H9 (cell line): ENCODE results near the gene ASTN2. TPM values are rescaled to one million over a fixed set of nuclear protein-coding genes. Genes with fewer than 3 reads are reported as not detected.

ENCODE experiments used
- DNase-seq: peaks from one replicate; pipeline ENCODE4 v3.0.0-alpha.2; 2017
- H2AFZ ChIP-seq: one replicate; pipeline ENCODE4 v1.6.1; 2013; ENCODE audit warnings: mild to moderate bottlenecking, low read length, control low read depth, moderate library complexity
- H2AK5ac ChIP-seq: 2 replicates; pipeline ENCODE4 v1.6.1; 2013; ENCODE audit warnings: low read length, control low read depth, mixed read lengths; ENCODE audit not compliant: insufficient read length
- H2BK120ac ChIP-seq: one replicate; pipeline ENCODE4 v1.6.1; 2013; ENCODE audit warnings: low read depth, mild to moderate bottlenecking, low read length, control low read depth, inconsistent platforms; ENCODE audit not compliant: poor library complexity, severe bottlenecking
- H2BK12ac ChIP-seq: 2 replicates; pipeline ENCODE4 v1.6.1; 2013; ENCODE audit warnings: low read length, control low read depth, mixed read lengths, low read depth; ENCODE audit not compliant: insufficient read length
- H2BK15ac ChIP-seq: 2 replicates; pipeline ENCODE4 v1.6.1; 2013; ENCODE audit warnings: low read depth, low read length, control low read depth
- H2BK20ac ChIP-seq: one replicate; pipeline ENCODE4 v1.6.1; 2013; ENCODE audit warnings: low read depth, mild to moderate bottlenecking, low read length, control low read depth, inconsistent platforms; ENCODE audit not compliant: poor library complexity, severe bottlenecking
- H2BK5ac ChIP-seq: 2 replicates; pipeline ENCODE4 v1.6.1; 2013; ENCODE audit warnings: low read length, control low read depth, mixed read lengths; ENCODE audit not compliant: insufficient read length
- H3K14ac ChIP-seq: 2 replicates; pipeline ENCODE4 v1.6.1; 2013; ENCODE audit warnings: low read length, control low read depth; ENCODE audit not compliant: insufficient read depth
- H3K18ac ChIP-seq: 2 replicates; pipeline ENCODE4 v1.6.1; 2013; ENCODE audit warnings: low read depth, mild to moderate bottlenecking, mixed read lengths, low read length, control low read depth; ENCODE audit not compliant: insufficient read length
- H3K23ac ChIP-seq: 2 replicates; pipeline ENCODE4 v1.6.1; 2013; ENCODE audit warnings: low read length, control low read depth, mixed read lengths, low read depth; ENCODE audit not compliant: insufficient read length
- H3K23me2 ChIP-seq: 2 replicates; pipeline ENCODE4 v1.6.1; 2013; ENCODE audit warnings: low read depth, mild to moderate bottlenecking, mixed read lengths, low read length, control low read depth; ENCODE audit not compliant: insufficient read length, poor library complexity, severe bottlenecking
- H3K27ac ChIP-seq: 2 replicates; pipeline ENCODE4 v1.5.1; 2013; ENCODE audit warnings: low read length, control low read depth, mixed read lengths, low read depth; ENCODE audit not compliant: insufficient read length
- H3K27me3 ChIP-seq: 2 replicates; pipeline ENCODE4 v1.6.1; 2013; ENCODE audit warnings: low read length, control low read depth, inconsistent platforms; ENCODE audit not compliant: insufficient read depth
- H3K4ac ChIP-seq: 2 replicates; pipeline ENCODE4 v1.6.1; 2013; ENCODE audit warnings: low read depth, mild to moderate bottlenecking, control low read depth, inconsistent platforms, low read length, moderate library complexity
- H3K4me1 ChIP-seq: 2 replicates; pipeline ENCODE4 v1.6.1; 2013; ENCODE audit warnings: low read length, control low read depth, inconsistent platforms; ENCODE audit not compliant: insufficient read depth
- H3K4me2 ChIP-seq: 2 replicates; pipeline ENCODE4 v1.6.1; 2013; ENCODE audit warnings: low read length, control low read depth, mixed read lengths; ENCODE audit not compliant: insufficient read length, insufficient read depth
- H3K56ac ChIP-seq: 2 replicates; pipeline ENCODE4 v1.6.1; 2013; ENCODE audit warnings: low read depth, mild to moderate bottlenecking, mixed read lengths, low read length, control low read depth; ENCODE audit not compliant: insufficient read length
- H3K79me1 ChIP-seq: 2 replicates; pipeline ENCODE4 v1.6.1; 2013; ENCODE audit warnings: low read depth, mild to moderate bottlenecking, moderate library complexity, low read length, control low read depth, inconsistent platforms; ENCODE audit not compliant: insufficient read depth, poor library complexity, severe bottlenecking
- H3K79me2 ChIP-seq: 2 replicates; pipeline ENCODE4 v1.6.1; 2013; ENCODE audit warnings: low read length, control low read depth, inconsistent platforms; ENCODE audit not compliant: insufficient read depth
- H3K9ac ChIP-seq: 2 replicates; pipeline ENCODE4 v1.6.1; 2013; ENCODE audit warnings: low read length, control low read depth, mixed read lengths; ENCODE audit not compliant: insufficient read length; ENCODE audit errors: extremely low read depth
- H3K9me3 ChIP-seq: one replicate; pipeline ENCODE4 v1.6.1; 2013; ENCODE audit warnings: low read depth, low read length, inconsistent platforms; ENCODE audit not compliant: control insufficient read depth
- H3T11ph ChIP-seq: one replicate; pipeline ENCODE4 v1.6.1; 2013; ENCODE audit warnings: mild to moderate bottlenecking, low read length, control low read depth, inconsistent platforms
- H4K20me1 ChIP-seq: one replicate; pipeline ENCODE4 v1.6.1; 2013; ENCODE audit not compliant: control insufficient read depth, insufficient read length, insufficient read depth
- H4K5ac ChIP-seq: 2 replicates; pipeline ENCODE4 v1.6.1; 2013; ENCODE audit warnings: low read depth, mild to moderate bottlenecking, mixed read lengths, low read length, control low read depth; ENCODE audit not compliant: insufficient read length
- H4K8ac ChIP-seq: replicated peaks from 2 replicates; pipeline ENCODE4 v1.6.1; 2013; ENCODE audit warnings: low read length, control low read depth, mixed read lengths, low read depth; ENCODE audit not compliant: insufficient read length
- H4K91ac ChIP-seq: 2 replicates; pipeline ENCODE4 v1.6.1; 2013; ENCODE audit warnings: low read depth, mild to moderate bottlenecking, moderate library complexity, mixed read lengths, low read length, control low read depth; ENCODE audit not compliant: insufficient read length
- H3K27ac Mint-ChIP-seq, 3 experiments: 2 replicates in 2 of 3; 3 replicates in 1 of 3; pipeline ENCODE4 v1.8.0; 2020 to 2021; ENCODE audit warnings: mixed read lengths in 3 of 3, mild to moderate bottlenecking in 1 of 3, moderate library complexity in 1 of 3
- H3K27me3 Mint-ChIP-seq: 2 replicates; pipeline ENCODE4 v1.8.0; 2021; ENCODE audit warnings: low read depth, mild to moderate bottlenecking, moderate library complexity, mixed read lengths
- H3K36me3 Mint-ChIP-seq, 3 experiments: 2 replicates in 2 of 3; 3 replicates in 1 of 3; pipeline ENCODE4 v1.8.0; 2020 to 2021; ENCODE audit warnings: low read depth in 3 of 3, mixed read lengths in 3 of 3; ENCODE audit not compliant: insufficient read depth in 1 of 3
- H3K4me1 Mint-ChIP-seq, 2 experiments: 2 replicates each; pipeline ENCODE4 v1.8.0; 2020; ENCODE audit warnings: mixed read lengths in 2 of 2
- H3K4me3 Mint-ChIP-seq, 2 experiments: 2 replicates in 1 of 2; 3 replicates in 1 of 2; pipeline ENCODE4 v1.8.0; 2020 to 2021; ENCODE audit warnings: mild to moderate bottlenecking in 2 of 2, mixed read lengths in 2 of 2, moderate library complexity in 1 of 2
- H3K9me3 Mint-ChIP-seq, 2 experiments: 2 replicates in 1 of 2; 3 replicates in 1 of 2; pipeline ENCODE4 v1.8.0; 2020; ENCODE audit warnings: mild to moderate bottlenecking in 2 of 2, mixed read lengths in 2 of 2, moderate library complexity in 1 of 2
- CTCF ChIP-seq: fragments of 200-600 bp; sonication (generic); conservative IDR thresholded peaks from 3 replicates; pipeline ENCODE4 v1.8.0; 2021; ENCODE audit warnings: antibody characterized with exemption, mild to moderate bottlenecking
- WGBS: extraction: QIAGEN DNeasy Blood & Tissue Kit; methylation state at CpG from one replicate; pipeline ENCODE4 v1.1.7; 2013; ENCODE audit warnings: missing lambda C conversion rate, low lambda C conversion rate, mixed read lengths; ENCODE audit not compliant: insufficient read length; ENCODE audit errors: extremely low coverage; 5-methylcytosine and 5-hydroxymethylcytosine counted together
- total RNA-seq: library from RNA; stranded (reverse); gene quantifications from 2 replicates; pipeline ENCODE4 v1.2.1, GENCODE V29; 2021

Gene ASTN2
- total RNA-seq, 1 experiment from 2014 or later, result 9.7 TPM

DNA sequence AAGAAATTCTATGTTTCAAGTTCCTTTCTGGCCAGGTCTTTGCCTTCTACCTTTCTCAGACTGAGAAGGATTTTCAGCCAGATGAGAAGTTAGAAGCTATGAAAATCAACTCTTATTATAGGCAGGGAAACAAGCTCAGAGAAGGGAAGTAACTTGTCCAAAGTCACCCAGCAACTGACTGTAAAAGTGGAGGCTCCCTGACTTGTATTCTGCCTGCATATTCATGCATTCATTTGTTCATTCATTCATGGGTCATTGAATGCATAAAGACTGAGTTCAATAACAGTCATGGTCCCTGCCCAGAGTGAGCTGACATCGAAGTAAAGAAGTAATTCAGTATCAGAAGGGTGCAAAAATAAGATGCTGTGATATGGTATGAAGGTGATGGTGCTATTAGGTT lies 1021.7 kb downstream of the ASTN2 start:
- H3K4me2 ChIP-seq, result no peak overlapping the region
- no CpG with 5 or more reads among the region's 1 CpG for WGBS
- H3K27ac ChIP-seq, result no peak overlapping the region
- no peak overlapping the region for H2BK12ac ChIP-seq
- H3K56ac ChIP-seq, result no peak overlapping the region
- no peak overlapping the region for H3K23ac ChIP-seq
- H2BK120ac ChIP-seq, result no peak overlapping the region
- no peaks in the 10 kb centered on the region for H3K23me2 ChIP-seq
- H3K36me3 Mint-ChIP-seq, result no peaks in the 10 kb centered on the region
- H3K9me3 ChIP-seq, result no peaks in the 10 kb centered on the region
- no peak overlapping the region for H2BK20ac ChIP-seq
- no peak overlapping the region for H4K8ac ChIP-seq
- H3K79me2 ChIP-seq, result no peaks in the 10 kb centered on the region
- no peak overlapping the region for H2BK15ac ChIP-seq
- no peak overlapping the region for H3T11ph ChIP-seq
- H3K4ac ChIP-seq, result no peak overlapping the region
- no peak for TF ChIP-seq CTCF
- H3K4me3 Mint-ChIP-seq, result no peak overlapping the region
- H3K27me3 Mint-ChIP-seq, result no peaks in the 10 kb centered on the region
- H3K9ac ChIP-seq, result no peak overlapping the region
- no peak overlapping the region for H3K18ac ChIP-seq
- no peak overlapping the region for H3K14ac ChIP-seq
- H4K91ac ChIP-seq, result no peak overlapping the region
- no peaks in the 10 kb centered on the region for H3K4me1 ChIP-seq
- no peak overlapping the region for H4K5ac ChIP-seq
- peaks cover 8% of the 10 kb centered on the region in 2 experiments; a peak in 3 of 4 replicates for H3K4me1 Mint-ChIP-seq
- no peak overlapping the region for H2AK5ac ChIP-seq
- H3K79me1 ChIP-seq, result no peaks in the 10 kb centered on the region
- H3K27me3 ChIP-seq, result no peaks in the 10 kb centered on the region; the same call in 1 of the 2 replicates
- H3K27ac Mint-ChIP-seq, result no peak overlapping the region
- H3K9me3 Mint-ChIP-seq, result no peaks in the 10 kb centered on the region
- DNase-seq, result no peak
- no peak overlapping the region for H2BK5ac ChIP-seq
- no peak overlapping the region for H2AFZ ChIP-seq
- no peaks in the 10 kb centered on the region for H4K20me1 ChIP-seq
